GM21515 (cell line): ENCODE measurements around the gene MT1X.
"Not testable (repeated sequence)": the region's sequence is repeated elsewhere in the genome, so short reads cannot be mapped to it uniquely, and the experiment has no call there.

Experiments used
- ATAC-seq: cut with Tn5 transposase; IDR thresholded peaks from one replicate; pipeline ENCODE4 v1.9.1; 2021; ENCODE audit not compliant: unreplicated experiment

The MT1X gene

DNA sequence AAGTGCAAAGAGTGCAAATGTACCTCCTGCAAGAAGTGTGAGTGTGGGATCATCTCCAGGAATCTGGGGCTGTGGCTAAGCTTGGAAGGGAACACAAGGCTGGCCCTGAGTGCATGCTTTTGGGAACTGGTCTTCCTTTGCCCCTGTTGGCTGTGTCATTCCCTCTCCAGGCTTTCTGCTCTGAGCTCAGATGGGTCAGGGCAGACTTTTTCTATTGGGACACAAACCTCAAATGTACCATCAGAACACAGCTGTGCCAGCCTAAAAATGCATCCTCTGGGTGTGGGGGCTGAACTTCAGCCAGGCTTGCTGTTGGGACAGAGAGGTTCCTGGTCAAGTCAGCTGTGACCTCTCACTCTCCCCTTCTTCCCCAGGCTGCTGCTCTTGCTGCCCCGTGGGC, 29.7 kb upstream of the MT1X start:
- no peak for ATAC-seq

DNA sequence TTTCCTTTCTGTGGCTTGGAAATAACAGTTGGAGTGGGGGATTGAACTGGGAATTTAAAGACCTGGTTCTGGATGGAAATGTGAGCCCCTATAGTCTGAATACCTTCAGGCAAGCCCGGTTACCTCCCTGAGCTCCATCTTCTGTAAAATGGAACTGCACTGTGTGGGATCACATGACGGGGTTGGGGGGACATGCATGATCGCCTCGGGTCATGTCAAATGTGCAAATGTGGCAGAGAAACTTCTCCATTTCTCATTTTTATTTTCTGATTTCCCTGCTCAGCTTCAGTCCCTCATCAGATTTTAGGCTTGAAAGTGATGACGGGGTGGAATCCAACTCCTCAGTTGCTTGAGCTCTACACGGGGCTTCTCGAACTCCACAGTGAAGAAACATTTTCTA, 29.1 kb upstream of the MT1X start:
- ATAC-seq: no peak

- ATAC-seq: no peak
These were observed 24.5 kb upstream of the MT1X start, which contains the start of gene MT1F for GRCh38 chr16:56657555-56658326. Gene MT1F (plus strand): TSS chr16:56657959. CDS start chr16:56658059, 100 bp downstream.

- ATAC-seq: no peak
These were observed 23.9 kb upstream of the MT1X start for GRCh38 chr16:56658327-56658875.

DNA sequence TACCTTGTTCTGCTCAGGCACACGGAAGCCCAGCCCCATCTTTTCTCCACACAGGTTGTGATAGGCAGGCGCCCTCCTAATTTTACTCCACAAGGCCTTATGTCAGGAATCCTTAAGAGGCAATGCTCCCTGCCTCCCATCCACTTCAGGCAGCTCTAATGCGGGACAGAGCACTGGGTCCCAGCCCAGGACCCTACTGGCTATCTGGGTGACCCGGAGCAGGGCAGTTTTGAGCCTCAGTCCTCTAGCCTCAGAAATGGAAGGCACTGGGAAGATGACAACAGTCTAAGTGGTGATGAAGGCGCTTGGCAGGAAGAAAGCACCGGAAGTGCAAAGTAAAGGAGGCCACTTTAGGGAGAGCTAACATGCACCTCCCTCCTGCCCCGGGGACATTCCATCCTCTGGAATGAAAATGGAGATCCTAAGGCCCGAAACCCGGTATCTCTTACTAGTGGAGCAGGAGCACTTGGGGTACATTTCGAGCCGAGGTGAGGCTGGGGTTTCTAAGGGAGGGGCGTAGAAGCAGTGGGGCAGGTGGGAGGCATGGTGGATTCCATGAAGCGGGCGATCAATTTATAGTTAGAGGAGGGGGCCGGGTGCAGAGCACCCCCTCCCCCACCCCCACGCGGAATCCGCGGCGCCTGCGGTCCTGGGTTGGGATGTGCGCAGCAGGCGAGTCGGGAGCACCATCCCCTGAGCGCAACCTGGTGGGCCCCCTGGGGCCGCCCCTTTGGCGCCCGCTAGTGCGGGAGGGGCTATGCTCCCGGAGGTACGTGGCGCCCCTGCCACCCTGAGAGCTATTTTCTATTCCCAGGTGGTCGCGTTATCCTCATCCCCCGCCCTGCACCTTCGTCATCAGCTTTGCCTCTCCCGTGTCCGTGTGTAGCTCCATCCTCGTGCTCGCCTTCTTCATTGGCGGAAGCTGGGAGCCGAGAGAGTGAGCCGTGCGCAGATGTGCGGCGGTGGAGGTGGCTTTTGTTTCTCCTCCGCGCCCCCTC, 19.6 kb upstream of the MT1X start:
- ATAC-seq: no peak

- no peak for ATAC-seq
These were observed 17.8 kb upstream of the MT1X start for GRCh38 chr16:56664506-56664905.

GRCh38 chr16:56665286-56666261, 16.7 kb upstream of the MT1X start:
- ATAC-seq: not testable (repeated sequence)

DNA sequence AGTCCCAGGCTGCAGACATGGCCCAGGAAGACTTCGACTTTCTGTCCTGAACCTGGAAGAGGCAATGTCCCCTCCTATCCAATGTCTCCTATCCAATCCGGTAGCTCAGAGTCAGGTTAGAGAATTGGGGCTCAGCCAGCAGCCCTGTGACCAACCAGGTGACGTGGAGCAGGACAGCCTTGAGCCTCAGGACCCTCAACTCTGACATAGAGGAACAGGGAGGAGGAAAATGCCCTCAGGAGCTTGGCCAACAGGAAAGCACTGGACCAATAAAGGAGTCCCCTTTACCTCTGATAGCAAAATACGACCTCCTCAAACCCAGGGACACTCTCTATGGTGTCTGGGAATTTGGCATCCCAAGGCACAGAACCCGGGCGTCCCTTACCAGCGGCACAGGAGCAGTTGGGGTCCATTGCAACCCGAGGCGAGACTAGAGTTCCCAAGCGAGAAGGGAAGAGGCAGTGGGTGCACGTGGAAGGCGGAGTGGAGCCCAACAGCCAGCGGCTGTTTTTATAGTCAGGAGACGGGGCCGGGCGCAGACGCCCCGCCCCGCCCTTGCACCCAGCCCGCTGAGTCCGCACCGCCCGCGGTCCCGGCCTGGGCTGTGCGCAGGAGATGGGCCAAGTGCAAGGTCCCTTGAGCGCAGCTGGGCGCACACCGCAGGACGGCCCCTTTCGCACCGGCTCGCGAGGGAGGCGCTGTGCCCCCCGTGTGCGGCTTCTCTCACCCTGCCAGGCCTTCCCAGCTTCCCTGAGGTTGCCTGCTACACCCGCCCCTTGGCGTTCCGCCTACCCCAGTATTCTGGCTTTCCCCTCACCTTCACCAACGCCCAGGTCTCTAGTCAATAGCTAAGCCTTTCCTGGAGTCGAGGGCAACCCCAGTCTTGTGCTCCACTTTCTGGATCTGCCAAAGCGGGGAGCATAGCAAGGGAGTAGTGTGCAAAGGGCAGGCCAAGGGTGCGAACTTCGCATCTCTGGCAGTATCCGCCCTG, 14.4 kb upstream of the MT1X start, which contains the start of gene MT1G:
Gene MT1G, minus strand, starts transcription at position 485 of the 991 bp plus-strand sequence. Its CDS starts 72 bp downstream, at position 413.
- ATAC-seq: no peak

- ATAC-seq: no peak
These were observed 13.0 kb upstream of the MT1X start, which contains the start of gene MT1H for GRCh38 chr16:56669005-56669839. Gene MT1H (plus strand): TSS chr16:56669814. CDS start chr16:56669885, 71 bp downstream.

DNA sequence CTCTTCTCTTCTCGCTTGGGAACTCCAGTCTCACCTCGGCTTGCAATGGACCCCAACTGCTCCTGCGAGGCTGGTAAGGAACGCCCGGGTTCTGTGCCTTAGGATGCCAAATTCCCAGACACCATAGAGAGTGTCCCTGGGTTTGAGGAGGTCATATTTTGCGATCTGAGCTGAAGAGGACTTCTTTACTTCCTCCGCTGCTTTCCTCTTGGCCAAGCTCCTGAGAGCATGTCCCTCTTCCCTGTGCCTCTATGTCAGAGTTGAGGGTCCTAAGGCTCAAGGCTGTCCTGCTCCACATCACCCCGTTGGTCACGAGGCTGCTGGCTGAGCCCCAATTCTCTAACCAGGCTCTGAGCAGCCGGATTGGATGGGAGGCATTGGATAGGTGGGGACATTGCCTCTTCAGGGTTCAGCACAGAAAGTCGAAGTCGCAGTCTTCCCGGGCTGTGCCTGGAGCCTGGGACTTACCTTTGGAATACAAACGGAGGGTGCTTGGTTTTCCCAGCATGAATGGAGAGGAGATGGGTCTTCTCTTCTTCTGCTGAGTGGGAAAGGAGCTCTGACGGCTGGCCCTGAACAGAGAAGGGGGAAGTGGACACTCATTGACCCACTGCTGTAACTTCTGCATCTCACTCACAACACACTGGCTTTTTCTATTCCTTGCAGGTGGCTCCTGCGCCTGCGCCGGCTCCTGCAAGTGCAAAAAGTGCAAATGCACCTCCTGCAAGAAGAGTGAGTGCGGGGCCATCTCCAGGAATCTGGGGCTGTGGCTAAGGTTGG, 12.2 kb upstream of the MT1X start:
- no peak for ATAC-seq

- no peak for ATAC-seq
These were observed 11.7 kb upstream of the MT1X start for GRCh38 chr16:56670620-56670934.

DNA sequence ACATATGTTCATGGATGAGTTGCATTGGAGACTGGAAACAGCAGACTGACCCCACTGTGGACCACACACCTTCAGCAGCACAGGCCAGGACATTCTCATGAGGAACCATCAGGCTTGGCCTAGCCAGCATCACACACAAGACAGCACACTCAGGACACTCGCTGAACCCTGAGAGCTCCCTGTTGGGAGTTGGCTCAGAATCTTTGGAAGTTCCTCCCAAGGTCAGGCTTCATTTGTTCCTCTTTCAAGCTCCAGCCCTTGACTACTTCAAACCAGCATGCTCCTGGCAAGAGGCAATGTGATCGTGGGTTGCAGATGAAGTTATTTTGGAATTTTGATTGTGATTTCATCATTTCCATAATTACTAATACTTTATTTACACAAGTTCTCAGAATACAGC, 10.6 kb upstream of the MT1X start:
- ATAC-seq: not testable (repeated sequence)

DNA sequence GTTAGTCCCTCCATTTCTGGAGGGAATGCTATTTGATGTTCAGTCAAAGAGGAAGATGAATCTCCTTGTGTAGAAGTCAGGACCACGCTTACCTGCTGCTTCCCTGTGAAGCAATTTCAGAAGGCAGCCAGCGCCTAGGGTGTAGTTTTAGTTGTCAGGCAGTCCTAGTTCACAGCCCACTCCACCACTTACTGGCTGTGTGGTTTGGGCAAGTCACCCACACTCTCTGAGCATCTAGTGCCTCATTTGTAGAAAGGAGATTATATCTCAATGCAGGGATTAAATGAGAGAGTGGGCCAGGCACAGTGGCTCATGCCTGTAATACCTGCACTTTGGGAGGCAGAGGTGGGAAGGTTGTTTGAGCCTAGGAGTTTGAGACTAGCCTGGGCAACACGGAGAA, 10.1 kb upstream of the MT1X start:
- not testable (repeated sequence) for ATAC-seq

DNA sequence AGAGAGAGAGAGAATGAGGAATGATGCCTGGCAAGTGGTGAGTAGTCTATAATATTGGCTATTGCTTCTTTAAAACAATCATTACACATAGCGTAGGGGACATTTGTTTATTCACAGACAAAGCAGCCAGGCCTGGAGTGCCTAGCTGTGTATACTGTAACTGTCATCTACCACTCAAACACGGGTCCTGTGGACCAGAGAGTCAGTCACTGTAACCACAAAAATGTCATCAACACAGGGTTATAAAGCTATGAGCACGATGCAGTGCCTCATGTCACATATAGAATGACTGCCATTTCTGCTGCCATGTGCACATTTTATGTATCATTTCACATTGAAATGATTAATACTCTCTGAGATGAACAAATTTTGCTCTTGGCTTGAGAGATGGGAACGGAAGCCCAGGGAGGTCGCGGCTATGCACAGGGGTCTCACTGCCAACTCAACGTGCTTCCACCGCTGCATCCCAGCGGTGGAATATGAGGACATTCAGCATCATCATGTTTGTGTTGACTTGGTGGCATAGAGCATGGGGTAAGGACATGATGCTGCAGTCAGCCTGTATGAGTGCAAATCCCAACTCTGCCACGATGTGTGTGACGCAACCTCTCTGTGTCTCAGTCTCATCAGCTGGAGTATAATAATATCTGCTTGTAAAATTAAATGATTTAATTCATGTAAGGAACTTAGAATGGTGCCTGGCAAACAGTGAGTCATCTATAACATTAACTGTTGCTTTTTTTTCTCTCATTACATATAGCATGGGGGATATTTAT, 9.3 kb upstream of the MT1X start:
- no peak for ATAC-seq

DNA sequence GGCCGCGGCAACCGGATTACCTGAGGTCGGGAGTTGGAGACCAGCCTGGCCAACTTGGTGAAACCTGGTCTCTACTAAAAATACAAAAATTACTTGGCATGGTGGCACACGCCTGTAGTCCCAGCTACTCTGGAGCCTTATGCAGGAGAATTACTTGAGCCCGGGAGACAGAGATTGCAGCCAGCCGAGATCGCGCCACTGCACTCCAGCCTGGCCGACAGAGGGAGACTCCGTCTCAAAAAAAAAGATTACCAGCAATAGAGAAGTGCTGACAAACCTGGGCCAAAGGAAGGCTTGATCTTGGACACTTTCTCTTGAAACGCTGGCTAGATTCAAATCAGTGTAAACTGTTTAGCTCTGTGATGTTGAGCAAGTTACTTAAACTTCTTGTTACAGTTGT, 8.3 kb upstream of the MT1X start:
- no peak for ATAC-seq

DNA sequence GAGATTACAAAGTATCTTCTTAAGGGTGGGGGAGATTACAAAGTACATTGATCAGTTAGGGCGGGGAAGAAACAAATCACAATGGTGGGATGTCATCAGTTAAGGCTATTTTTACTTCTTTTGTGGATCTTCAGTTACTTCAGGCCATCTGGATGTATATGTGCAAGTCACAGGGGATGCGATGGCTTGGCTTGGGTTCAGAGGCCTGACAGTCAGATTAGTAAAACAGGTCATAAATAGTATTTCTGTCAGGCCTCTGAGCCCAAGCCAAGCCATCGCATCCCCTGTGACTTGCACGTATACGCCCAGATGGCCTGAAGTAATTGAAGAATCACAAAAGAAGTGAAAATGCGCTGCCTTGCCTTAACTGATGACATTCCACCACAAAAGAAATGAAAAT, 7.7 kb upstream of the MT1X start:
- not testable (repeated sequence) for ATAC-seq
